GM12892 (cell line): Measurements from ENCODE around the gene BCL7C.

Experiments used
- POLR2A ChIP-seq: IDR thresholded peaks from 2 replicates; pipeline ENCODE4 v1.6.1; 2011; ENCODE audit warnings: low read depth, low read length, control low read depth
- POLR2AphosphoS5 ChIP-seq: IDR thresholded peaks from 2 replicates; pipeline ENCODE4 v1.6.1; 2011; ENCODE audit warnings: low read depth, low read length, control low read depth
- TAF1 ChIP-seq: IDR thresholded peaks from 2 replicates; pipeline ENCODE4 v1.6.1; 2011; ENCODE audit warnings: low read depth, mild to moderate bottlenecking, control low read depth, low read length, borderline replicate concordance

- TF ChIP-seq POLR2A: no peak
- no peak for TF ChIP-seq POLR2AphosphoS5
- no peak for TF ChIP-seq TAF1
These were observed 56.0 kb downstream of the BCL7C start for GRCh38 chr16:30837904-30838303.
